Caco-2 (cell line): ENCODE data around the gene CFAP126. TPM values are rescaled to one million over a fixed set of nuclear protein-coding genes. Genes with fewer than 3 reads are reported as not detected.
"Not testable (repeated sequence)": the region's sequence is repeated elsewhere in the genome, so short reads cannot be mapped to it uniquely, and the experiment has no call there.

ENCODE experiments used
- BruUV-seq: library from RNA; stranded (reverse); fragments of 400-500 nt; replicated peaks from 2 replicates; lab custom pipeline; 2021; lab: Mats Ljungman, UMichigan
- CTCF ChIA-PET: fragments of 300-600 bp; sonication (Branson Sonifier 250); formaldehyde crosslinking; loops from one replicate; lab custom pipeline; 2022; ENCODE audit warnings: antibody characterized with exemption; lab: Charles Lee
- POLR2A ChIA-PET: fragments of 300-600 bp; sonication (Branson Sonifier 250); formaldehyde crosslinking; loops from one replicate; lab custom pipeline; 2022; ENCODE audit warnings: antibody characterized with exemption; lab: Charles Lee
- DNase-seq, 2 experiments: peaks; one replicate each; pipeline versions ENCODE4 v3.0.0 to v3.0.0-alpha.2; 2020 to 2022
- H3K27me3 ChIP-seq: replicated peaks from 2 replicates; pipeline ENCODE4 v1.6.0; 2011; ENCODE audit warnings: low read length; ENCODE audit not compliant: control insufficient read depth, insufficient read depth
- H3K36me3 ChIP-seq: 2 replicates; pipeline ENCODE4 v1.5.1; 2011; ENCODE audit warnings: low read length; ENCODE audit not compliant: control insufficient read depth, insufficient read depth
- H3K4me1 ChIP-seq: fragments of 250-450 bp; sonication (Bioruptor Pico); 2 replicates; pipeline ENCODE4 v1.5.1; 2020; ENCODE audit warnings: mild to moderate bottlenecking
- H3K4me3 ChIP-seq: 2 replicates; pipeline ENCODE4 v1.5.1; 2011; ENCODE audit warnings: low read depth, mild to moderate bottlenecking, control low read depth, low read length
- H3K9me3 ChIP-seq: fragments of 250-450 bp; sonication (Bioruptor Pico); 2 replicates; pipeline ENCODE4 v1.5.1; 2020; ENCODE audit warnings: mild to moderate bottlenecking, moderate library complexity
- H3K27ac Mint-ChIP-seq: one replicate; pipeline ENCODE4 v1.8.0; 2022; ENCODE audit warnings: mixed read lengths; ENCODE audit not compliant: unreplicated experiment
- H3K27me3 Mint-ChIP-seq: one replicate; pipeline ENCODE4 v1.8.0; 2022; ENCODE audit warnings: mixed read lengths; ENCODE audit not compliant: insufficient read depth, unreplicated experiment
- H3K36me3 Mint-ChIP-seq: one replicate; pipeline ENCODE4 v1.8.0; 2022; ENCODE audit warnings: mild to moderate bottlenecking, mixed read lengths; ENCODE audit not compliant: insufficient read depth, unreplicated experiment
- H3K4me1 Mint-ChIP-seq: one replicate; pipeline ENCODE4 v1.8.0; 2022; ENCODE audit warnings: low read depth, mixed read lengths; ENCODE audit not compliant: unreplicated experiment
- H3K4me3 Mint-ChIP-seq: one replicate; pipeline ENCODE4 v1.8.0; 2022; ENCODE audit warnings: mild to moderate bottlenecking, moderate library complexity, mixed read lengths; ENCODE audit not compliant: unreplicated experiment
- H3K9me3 Mint-ChIP-seq: one replicate; pipeline ENCODE4 v1.8.0; 2022; ENCODE audit warnings: mixed read lengths; ENCODE audit not compliant: unreplicated experiment
- intact Hi-C: fragments of 100-400 bp; cut with micrococcal nuclease; formaldehyde crosslinking; loops from one replicate; pipeline ENCODE4 v1.10.0; 2022; ENCODE audit not compliant: unreplicated experiment
- total RNA-seq: library from RNA; stranded (reverse); gene quantifications from 2 replicates; pipeline ENCODE4 v1.2.3, GENCODE V29; 2022
- TF ChIP-seq, protein P1 (sequence below), 2 experiments: fragments of 200-600 bp in 1 of 2; IDR thresholded peaks; 1 replicate in 1 of 2; 2 replicates in 1 of 2; pipeline versions ENCODE4 v1.5.1 to v1.8.0; 2011 to 2022; ENCODE audit warnings: antibody characterized with exemption in 1 of 2, control low read depth in 1 of 2, inconsistent platforms in 1 of 2, low read depth in 1 of 2, low read length in 1 of 2, mild to moderate bottlenecking in 1 of 2, moderate library complexity in 1 of 2; ENCODE audit not compliant: insufficient read depth in 1 of 2, severe bottlenecking in 1 of 2, unreplicated experiment in 1 of 2

CFAP126 gene
- total RNA-seq, 1 experiment from 2014 or later, result not detected

DNA sequence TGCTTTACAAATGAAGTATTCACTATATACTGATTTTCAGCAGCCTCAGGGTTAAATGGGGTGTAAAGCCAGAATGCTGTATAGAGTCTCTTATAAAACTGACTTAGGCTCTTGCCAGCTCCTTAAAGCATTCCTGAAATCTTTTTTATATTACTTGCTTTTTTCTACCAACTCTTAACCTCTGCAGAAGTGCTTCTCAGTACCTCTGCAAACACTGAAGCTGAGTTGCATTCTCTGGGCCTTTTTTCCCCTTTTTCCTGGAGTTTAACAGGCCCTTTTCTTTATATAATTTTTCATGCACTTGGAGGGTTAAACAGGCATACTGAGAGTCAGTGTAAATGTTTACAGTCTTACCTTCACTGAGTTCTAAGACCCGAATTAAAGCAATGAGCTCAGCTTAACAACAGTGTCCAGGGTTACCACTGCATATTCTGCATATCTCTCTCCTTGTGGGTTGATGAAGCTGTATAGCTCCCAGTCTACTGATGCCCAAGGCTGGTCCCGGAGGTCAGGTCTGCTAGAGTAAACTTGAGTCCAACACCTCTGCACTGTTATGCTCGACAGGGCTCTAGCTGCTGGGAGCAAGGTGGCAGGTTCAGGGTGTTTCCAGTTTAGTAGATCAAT is 40.9 kb upstream of the CFAP126 start:
- Histone ChIP-seq H3K27me3 (no peaks in the 10 kb centered on the region), H3K4me1 (peaks cover 15% of the 10 kb centered on the region), H3K4me3 (no peak overlapping the region), H3K36me3 (no peaks in the 10 kb centered on the region), H3K9me3 (no peaks in the 10 kb centered on the region)
- Mint-ChIP-seq H3K9me3 (no peaks in the 10 kb centered on the region), H3K27me3 (no peaks in the 10 kb centered on the region), H3K4me1 (peaks cover 10% of the 10 kb centered on the region), H3K4me3 (no peak overlapping the region), H3K36me3 (no peaks in the 10 kb centered on the region), H3K27ac (no peak overlapping the region)
- TF ChIP-seq, protein P1, sequence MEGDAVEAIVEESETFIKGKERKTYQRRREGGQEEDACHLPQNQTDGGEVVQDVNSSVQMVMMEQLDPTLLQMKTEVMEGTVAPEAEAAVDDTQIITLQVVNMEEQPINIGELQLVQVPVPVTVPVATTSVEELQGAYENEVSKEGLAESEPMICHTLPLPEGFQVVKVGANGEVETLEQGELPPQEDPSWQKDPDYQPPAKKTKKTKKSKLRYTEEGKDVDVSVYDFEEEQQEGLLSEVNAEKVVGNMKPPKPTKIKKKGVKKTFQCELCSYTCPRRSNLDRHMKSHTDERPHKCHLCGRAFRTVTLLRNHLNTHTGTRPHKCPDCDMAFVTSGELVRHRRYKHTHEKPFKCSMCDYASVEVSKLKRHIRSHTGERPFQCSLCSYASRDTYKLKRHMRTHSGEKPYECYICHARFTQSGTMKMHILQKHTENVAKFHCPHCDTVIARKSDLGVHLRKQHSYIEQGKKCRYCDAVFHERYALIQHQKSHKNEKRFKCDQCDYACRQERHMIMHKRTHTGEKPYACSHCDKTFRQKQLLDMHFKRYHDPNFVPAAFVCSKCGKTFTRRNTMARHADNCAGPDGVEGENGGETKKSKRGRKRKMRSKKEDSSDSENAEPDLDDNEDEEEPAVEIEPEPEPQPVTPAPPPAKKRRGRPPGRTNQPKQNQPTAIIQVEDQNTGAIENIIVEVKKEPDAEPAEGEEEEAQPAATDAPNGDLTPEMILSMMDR (IDR thresholded peaks at IDR 0.05; ENCODE audit: insufficient read depth in 1 of 2, low read depth in 1 of 2, low read length in 1 of 2, severe bottlenecking in 1 of 2, unreplicated experiment in 1 of 2), result no peak
- CTCF ChIA-PET, result no interaction called here
- BruUV-seq, result no TSS peak
- intact Hi-C loops, result no loop called here
- no peak for DNase-seq
- POLR2A ChIA-PET, result interaction anchor here (0.7 kb wide), 1 partner anchor 20 kb away, joined by 4 read pairs; no protein-coding TSS in a partner anchor

DNA sequence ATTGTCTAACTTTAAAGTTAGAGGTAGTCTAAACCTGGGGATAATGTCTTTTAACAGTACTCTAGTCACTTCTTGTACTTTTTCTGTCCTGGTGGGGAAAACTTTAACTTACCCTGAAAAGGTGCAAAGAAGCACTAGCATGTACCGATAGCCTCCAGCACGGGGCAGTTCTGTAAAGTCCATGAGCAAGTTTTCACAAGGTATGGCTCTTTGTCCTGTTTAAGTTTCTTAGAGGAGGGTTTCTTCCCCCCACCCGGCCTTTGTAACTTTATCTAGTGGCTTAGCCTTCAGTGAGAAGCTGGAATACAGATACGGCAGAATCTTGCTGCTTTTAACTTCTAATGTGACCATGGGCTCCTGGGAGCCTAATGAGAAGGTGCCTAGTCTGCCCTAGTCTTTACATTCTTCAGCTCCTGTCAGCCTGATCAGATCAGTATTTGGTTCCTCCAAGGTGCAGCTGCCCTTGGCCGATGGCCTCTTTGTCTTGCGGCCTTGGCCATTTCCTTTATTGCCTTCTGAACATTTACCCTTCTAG is 39.8 kb upstream of the CFAP126 start:
- H3K4me1 ChIP-seq, result peaks cover 10% of the 10 kb centered on the region
- H3K36me3 ChIP-seq, result no peaks in the 10 kb centered on the region
- H3K4me3 ChIP-seq, result no peak overlapping the region
- no TSS peak for BruUV-seq
- peaks cover under 1% of the 10 kb centered on the region for H3K4me1 Mint-ChIP-seq
- intact Hi-C loops, result no loop called here
- H3K27me3 Mint-ChIP-seq, result no peaks in the 10 kb centered on the region
- no peak for DNase-seq
- ChIA-PET CTCF (no interaction called here), POLR2A (no interaction called here)
- no peaks in the 10 kb centered on the region for H3K9me3 ChIP-seq
- no peaks in the 10 kb centered on the region for H3K27me3 ChIP-seq
- TF ChIP-seq, protein P1 (IDR thresholded peaks at IDR 0.05; ENCODE audit: insufficient read depth in 1 of 2, low read depth in 1 of 2, low read length in 1 of 2, severe bottlenecking in 1 of 2, unreplicated experiment in 1 of 2), result no peak
- H3K9me3 Mint-ChIP-seq, result no peaks in the 10 kb centered on the region
- no peak overlapping the region for H3K4me3 Mint-ChIP-seq
- no peak overlapping the region for H3K27ac Mint-ChIP-seq
- no peaks in the 10 kb centered on the region for H3K36me3 Mint-ChIP-seq

DNA sequence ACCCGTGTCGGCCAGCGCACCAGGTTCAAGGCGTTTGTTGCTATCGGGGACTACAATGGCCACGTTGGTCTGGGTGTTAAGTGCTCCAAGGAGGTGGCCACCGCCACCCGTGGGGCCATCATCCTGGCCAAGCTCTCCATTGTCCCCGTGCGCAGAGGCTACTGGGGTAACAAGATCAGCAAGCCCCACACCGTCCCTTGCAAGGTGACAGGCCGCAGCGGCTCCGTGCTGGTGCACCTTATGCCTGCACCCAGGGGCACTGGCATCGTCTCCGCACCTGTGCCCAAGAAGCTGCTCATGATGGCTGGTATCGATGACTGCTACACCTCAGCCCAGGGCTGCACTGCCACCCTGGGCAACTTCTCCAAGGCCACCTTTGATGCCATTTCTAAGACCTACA is 38.9 kb upstream of the CFAP126 start:
- CTCF ChIA-PET, POLR2A ChIA-PET, H3K4me1 Mint-ChIP-seq, H3K9me3 Mint-ChIP-seq, H3K4me1 ChIP-seq, H3K27me3 ChIP-seq, BruUV-seq, DNase-seq, H3K4me3 ChIP-seq, H3K4me3 Mint-ChIP-seq, H3K36me3 Mint-ChIP-seq, H3K36me3 ChIP-seq, H3K27me3 Mint-ChIP-seq, H3K27ac Mint-ChIP-seq, intact Hi-C loops, H3K9me3 ChIP-seq: not testable (repeated sequence)
